Measurements from ENCODE around the gene PAMR1.

PAMR1 gene

DNA sequence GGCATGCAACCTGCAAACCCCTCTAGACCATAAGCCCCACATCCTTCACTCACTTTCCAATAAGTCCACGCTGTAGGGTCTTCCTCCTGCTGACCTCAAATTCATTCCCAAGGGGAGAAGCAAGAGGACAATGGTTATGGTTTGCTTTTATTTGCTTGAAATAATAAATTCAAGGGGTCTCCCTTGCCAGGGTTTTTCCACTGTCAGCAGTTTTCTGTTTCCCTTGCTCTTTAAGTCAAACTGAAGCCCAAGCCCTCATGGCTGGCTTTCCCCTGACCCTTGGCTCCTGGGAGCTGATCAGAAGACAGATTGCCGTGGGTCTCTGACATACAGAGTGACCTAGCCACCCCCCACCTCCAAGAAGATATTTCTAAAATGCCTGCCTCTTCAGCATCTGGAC is 109.9 kb downstream of the PAMR1 start:
- H3K4me3 ChIP-seq (ENCODE audit: low read depth, low read length), result no peak overlapping the region
- no peak for DNase-seq (ENCODE audit: low read depth)

DNA sequence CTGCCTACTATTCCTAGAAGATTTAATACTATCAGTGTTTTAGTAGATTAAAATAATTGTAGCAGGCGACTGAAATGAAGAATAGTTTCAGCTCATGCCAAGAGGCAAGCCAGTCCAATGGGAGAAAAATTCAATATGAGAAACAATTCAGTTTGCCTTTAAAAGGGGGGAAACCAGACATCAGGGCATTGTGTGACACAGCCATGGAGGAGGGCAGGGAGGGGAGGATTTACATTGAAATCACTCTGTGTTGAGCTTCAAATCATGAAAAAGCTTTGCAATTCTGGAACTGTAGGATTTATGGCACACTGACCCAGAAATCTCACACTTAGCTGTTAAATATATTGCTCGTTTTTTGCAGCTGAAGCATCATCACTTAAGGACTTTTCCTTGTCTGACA is 110.6 kb downstream of the PAMR1 start:
- DNase-seq (ENCODE audit: low read depth), result no peak
- no peak overlapping the region for H3K4me3 ChIP-seq (ENCODE audit: low read depth, low read length)

DNA sequence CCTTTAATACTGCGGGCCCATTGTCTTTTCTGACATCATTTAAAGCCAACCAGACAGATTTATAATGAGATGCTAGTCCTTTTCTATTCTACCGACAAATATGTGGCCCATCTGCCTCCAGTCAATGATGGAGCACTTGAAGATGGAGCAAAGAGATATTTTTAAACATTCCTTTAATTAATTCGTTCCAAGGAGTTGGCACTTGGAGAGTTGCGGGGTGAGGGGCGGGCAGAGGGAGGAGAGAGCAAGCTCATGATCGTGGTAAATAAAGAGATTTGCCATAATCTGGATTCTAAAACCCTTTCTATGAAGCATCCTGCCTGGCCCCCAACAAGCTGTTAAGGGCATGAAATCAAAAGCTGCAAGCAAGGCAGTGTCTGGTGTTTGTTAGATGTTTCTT is 111.1 kb downstream of the PAMR1 start:
- H3K4me3 ChIP-seq (ENCODE audit: low read depth, low read length), result no peak overlapping the region
- no peak for DNase-seq (ENCODE audit: low read depth)

DNA sequence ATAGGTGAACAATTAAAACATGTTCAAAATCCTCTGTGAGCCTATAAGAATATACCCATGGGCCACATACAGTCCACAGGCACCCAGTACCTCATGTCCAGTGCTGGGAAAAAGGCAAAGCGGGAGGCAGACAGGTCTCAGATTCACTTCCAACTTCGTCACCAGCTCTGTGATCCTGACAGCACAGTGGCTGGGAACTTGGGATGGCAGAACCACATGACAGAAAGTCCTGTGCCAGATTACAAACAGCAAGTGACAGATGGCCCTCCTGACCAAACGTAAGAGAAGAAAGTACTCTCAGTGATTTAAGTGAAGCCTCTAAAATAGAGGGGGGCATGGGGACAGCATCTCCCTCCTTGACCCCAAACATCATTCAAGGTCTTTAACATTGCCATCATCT is 111.8 kb downstream of the PAMR1 start:
- DNase-seq (ENCODE audit: low read depth), result no peak
- H3K4me3 ChIP-seq (ENCODE audit: low read depth, low read length), result no peak overlapping the region

DNA sequence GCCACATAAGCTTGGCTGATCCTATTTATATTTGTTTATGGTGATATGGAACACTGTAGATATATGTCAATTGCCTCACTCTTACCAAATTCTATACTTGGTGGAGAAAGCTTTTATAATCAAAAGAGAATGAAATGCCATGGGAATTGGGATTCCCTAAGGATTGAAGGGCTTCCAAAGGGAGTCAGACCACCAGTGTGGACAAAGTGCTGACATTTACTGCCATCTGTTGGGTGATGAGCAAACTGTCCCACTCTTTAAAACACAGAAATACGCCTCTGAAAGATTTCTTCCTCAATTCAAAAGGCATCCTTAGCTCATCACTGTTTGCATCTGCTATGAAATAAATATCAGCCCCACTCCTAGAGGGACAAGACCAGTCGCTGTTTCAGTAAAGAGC is 113.1 kb downstream of the PAMR1 start:
- DNase-seq (ENCODE audit: low read depth), result no peak
- H3K4me3 ChIP-seq (ENCODE audit: low read depth, low read length), result no peak overlapping the region

DNA sequence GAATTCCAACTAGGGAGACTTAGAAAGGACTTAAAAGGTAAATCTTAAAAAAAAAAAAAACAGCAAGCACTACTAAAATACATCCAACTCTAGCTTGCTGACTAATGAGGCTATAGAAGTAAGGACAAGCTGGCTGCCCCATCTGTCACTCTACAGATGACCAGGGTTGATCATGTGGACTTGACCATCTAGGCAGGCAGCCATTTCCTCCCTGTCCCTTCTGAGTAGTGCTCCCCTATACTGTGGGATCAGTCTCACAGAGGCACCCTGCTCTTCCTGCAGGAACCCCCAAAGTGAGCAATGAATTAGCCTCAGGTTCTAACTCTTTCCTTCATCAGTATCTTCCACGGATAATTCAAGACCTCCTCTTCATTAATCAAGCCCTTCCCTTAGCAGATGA is 118.4 kb downstream of the PAMR1 start:
- DNase-seq (ENCODE audit: low read depth), result no peak
- H3K4me3 ChIP-seq (ENCODE audit: low read depth, low read length), result no peak overlapping the region

DNA sequence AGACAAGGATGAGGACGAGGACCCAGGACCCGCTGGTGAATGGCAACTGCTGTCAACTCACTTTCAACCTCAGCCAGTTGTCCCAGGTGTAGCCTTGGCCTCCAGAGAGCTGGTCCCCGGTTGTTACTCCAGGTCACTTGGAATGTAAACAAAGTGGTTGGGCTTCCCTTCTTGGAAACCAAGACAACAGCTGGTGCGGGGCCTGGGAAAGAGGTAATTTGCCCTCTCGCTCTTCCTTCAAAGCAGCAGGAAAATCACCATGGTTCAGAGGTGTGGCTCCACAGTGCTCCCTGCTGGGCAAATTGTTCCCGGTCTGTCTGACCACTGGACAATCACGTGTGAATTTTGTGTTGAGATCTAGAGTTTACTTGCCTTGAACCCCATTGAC is 121.0 kb downstream of the PAMR1 start:
- no peak for DNase-seq (ENCODE audit: low read depth)

DNA sequence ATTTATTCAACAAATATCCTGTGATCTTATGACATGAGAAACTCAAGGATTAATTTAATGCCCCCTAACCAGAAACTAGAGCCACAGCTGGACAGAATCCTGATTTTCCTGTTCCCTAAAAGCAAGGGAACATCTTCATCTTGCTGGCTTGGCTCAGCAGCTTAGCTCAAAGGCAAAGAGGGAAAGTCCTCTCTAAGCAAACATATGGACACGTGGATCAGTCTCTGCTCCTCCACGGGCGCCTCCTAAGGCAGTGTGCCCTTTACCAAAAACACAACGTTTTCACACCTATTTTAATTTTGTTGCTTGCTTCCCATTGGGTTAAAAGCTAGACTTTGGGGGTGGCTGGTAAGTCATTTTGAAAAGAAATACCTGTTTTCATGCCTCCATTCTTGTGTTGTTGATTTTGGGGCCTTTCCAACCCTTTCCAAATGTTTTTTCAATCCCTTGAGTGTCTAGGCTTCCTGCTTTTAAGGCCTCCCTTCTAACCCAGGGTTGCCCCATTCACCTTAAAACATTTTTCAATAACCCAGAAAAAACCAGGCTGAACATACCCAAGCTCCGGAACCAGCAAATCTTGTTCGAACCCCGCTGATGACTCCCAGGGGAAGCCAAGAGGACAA is 121.5 kb downstream of the PAMR1 start:
- no peak for DNase-seq (ENCODE audit: low read depth)
- H3K4me3 ChIP-seq (ENCODE audit: low read depth, low read length), result no peak overlapping the region

More for the DNA sequence above, 121.0 kb downstream of the PAMR1 start:
- H3K4me3 ChIP-seq (ENCODE audit: low read depth, low read length), result no peak overlapping the region

DNA sequence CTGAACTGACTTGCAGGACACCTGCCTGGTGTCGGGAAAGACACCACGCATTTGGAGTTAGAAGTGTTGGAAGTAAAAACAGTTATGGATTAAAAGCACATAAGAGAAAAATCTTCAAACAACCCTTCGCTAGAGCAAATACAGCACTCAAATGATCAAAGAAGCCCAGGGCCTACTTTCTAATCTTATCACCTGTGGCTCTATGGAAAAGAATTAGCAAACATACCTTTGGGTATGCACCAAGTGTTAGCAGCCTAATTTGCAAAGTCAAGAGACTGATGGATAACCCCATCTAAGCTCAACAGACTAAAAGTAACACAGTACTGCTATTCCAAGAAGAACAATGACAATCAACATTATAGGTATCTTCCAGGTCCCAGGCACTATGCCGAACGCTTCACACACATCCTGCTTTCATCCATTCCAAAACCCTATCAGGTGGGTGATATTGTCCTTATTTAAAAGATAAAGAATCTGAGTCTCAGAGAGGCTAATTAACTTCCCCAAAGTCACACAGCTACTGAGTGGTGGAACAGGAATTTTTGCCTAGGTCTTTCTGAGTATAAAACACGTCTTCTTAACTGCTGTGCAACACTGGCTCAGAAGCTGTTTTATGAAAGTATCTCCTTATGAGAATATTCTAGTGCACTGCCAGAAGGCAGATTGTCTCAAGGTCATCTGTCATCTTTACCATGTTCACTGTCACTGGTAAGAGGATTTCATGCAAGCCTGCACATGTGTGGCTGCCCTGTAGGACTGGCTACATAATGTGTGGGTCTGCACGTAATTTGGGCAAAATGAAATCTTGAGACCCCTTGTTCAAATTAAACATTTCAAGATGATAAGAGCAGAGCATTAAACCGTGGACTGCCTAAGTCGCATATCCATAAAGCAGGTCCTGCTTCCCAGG is 122.4 kb downstream of the PAMR1 start:
- no peak for DNase-seq (ENCODE audit: low read depth)
- H3K4me3 ChIP-seq (ENCODE audit: low read depth, low read length), result no peak overlapping the region

DNA sequence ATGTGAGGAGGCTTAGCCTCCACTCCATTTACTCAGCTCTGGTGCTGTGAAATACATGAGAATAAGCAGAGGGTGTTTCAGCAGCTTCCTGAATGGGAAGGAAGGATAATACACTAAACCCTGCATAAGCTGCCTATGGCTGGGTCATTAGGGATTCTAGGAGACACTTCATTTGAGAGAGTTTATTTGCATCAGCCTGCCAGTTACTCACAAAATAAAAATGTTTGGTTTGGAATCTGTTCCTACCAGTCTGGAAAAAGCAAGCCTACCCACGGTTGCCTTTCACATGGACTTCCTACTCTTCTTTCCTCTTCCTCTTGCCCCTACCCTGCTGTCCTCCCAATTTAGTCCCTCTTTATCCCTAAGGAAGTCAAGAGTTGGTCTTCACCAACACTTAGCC is 126.5 kb downstream of the PAMR1 start:
- DNase-seq (ENCODE audit: low read depth), result no peak
- no peak overlapping the region for H3K4me3 ChIP-seq (ENCODE audit: low read depth, low read length)

DNA sequence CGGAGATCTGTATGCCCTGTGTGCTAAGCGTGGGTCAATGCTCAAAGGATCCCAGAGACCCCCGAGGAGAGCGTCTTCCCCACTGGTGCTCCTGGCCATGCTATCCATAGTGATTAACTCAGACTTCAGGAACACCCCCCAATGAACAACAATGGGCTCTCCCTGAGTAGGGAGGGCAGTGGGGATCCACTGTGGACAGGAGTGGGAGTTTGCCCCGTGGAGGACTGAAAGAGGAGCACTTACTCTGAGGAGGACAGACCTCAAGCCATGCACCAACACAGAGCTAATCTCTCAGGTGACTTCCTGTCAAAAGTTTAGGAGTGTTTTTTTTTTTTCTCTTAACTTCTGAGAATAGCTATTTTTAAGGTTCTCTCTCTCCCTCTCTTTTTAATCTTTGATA is 130.5 kb downstream of the PAMR1 start:
- no peak for DNase-seq (ENCODE audit: low read depth)

DNA sequence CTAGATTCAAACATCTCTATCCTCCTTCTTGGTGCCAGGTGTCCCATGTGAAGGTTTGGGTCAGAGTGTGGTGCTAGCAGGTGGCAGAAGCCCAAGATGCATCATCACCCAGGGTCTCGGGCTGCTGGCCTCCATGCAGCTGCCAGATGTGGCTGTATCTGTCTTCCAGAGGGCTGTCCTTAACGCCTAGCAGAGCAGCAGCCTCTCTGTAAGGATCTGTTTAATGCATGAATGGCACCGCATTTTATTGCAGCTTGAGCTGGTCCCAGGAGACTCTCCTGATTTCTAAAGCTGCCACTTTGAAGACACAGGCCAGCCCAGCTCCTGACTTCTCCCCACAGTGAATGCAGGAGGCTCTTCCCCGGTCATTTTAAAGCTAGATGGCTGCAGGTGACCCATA is 132.3 kb downstream of the PAMR1 start:
- no peak overlapping the region for H3K4me3 ChIP-seq (ENCODE audit: low read depth, low read length)
- no peak for DNase-seq (ENCODE audit: low read depth)

More for the DNA sequence above, 130.5 kb downstream of the PAMR1 start:
- no peak overlapping the region for H3K4me3 ChIP-seq (ENCODE audit: low read depth, low read length)

DNA sequence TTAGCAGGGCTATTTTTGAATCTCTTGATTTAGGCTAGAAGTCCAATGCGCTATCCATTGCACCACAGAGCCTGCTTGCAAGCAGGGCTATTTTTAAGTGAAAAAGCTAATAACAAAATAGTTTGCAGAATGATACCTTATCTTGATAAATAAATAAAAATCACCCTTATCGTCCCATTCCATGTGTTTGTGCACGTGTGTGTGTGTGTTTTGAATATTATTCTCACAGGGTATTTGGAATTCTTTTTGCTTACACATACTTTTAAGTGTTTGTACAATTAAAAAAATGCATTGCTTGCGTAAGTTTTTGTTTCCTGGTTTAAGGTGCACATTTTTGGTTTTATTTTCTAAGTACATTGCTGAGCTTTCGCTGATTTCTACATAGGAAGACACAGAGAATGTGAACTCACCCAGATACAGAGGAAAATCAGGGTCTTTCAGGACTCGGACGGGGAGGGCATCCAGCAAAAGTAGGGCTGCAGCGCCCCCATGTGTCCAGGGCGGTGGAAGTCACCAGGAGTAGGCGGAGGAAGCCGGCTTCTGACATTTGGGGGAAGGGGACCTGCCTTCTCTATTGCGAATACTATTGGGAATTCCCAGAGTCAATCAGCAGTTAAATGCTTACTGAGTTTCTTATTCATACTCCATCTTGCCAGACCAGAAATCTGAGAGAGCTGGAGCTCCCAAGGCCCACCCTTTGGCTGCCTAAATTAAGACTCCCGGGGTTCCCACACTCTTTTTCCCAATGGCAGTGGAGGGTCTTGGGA is 133.3 kb downstream of the PAMR1 start:
- H3K4me3 ChIP-seq (ENCODE audit: low read depth, low read length), result no peak overlapping the region
- DNase-seq (ENCODE audit: low read depth), result peak; percentile 52

DNA sequence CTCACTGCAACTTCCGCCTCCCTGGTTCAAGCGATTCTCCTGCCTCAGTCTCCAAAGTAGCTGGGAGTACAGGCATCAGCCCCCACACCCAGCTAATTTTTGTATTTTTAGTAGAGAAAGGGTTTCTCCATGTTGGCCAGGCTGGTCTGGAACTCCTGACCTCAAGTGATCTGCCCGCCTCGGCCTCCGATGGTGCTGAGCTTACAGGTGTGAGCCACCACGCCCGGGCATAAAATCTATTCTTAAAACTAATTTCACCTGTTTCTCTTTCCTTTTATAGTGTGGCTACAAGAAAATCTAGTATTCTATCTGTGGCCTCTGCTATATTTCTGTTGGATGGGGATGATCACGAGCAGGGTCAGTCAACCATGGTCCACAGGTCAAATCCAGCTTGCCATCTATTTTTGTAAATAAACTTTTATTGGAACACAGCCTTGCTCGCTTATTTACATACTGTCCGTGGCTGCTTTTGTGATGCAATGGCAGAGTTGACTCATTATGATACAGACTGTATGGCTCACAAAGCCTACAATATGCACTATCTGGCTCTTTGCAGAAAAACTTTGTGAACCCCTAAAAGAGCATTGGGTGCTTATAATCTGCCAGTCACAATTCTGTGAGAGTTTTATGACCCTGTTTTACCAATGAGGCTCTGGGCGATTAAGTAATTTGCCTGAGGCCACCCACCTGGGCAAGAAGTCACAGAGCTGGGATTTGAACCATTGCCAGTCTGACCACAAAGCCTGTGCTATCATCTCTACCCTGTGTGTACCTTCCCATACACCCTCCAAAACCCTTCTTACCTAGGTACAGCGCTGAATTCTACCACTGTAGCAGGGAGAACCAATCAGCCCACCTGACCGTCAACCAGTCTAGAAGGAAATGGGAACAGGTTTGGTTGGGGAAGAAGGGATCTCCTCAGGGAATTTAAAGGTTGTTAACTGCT is 134.4 kb downstream of the PAMR1 start:
- peak; percentile 43 for DNase-seq (ENCODE audit: low read depth)
- no peak overlapping the region for H3K4me3 ChIP-seq (ENCODE audit: low read depth, low read length)

DNA sequence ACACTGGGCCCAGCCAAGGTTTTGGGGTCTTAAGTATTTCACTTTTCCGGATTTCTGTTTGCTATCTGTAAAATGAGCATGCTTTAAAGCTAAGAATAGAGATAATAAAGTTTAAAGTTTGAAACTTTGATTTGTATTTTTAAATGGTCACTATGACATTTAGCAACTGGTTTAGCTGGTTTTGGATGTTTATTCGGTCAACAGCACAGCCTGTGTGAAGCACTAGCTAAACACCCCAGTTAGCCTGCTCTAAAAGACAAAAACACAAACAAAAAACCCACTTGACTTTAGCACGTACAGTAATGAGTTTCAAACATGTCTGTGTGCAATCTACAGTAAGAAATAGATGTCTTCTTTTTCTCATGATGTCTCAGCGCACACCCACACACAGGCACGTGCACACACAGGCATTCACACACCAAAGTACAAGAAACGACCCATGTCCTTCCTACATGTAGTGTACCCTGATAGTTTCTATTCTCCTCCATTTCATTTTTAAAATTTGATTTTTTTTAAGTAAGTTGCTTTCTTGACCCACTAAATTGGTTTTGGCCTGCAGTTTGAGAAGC is 135.4 kb downstream of the PAMR1 start:
- DNase-seq (ENCODE audit: low read depth), result no peak
- no peak overlapping the region for H3K4me3 ChIP-seq (ENCODE audit: low read depth, low read length)

DNA sequence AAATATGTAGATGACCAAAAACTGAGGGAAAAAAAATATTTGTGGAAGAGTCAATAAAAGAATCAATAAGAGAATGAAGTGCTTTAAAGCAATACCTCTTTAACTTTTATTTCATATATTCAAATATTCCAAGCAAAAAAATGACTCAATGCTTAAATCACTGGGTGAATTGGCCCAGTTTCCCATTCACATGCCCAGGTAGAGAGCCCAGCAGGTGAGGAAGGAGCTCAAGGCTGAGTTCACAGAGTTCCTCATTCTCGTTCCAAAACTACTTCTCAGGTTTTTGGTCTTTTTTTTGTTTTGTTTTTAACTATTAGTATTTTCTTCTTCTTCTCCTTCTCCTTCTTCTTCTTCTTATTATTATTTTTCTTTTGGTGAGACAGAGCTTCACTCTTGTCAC is 136.3 kb downstream of the PAMR1 start:
- DNase-seq (ENCODE audit: low read depth), result no peak
- H3K4me3 ChIP-seq (ENCODE audit: low read depth, low read length), result no peak overlapping the region

DNA sequence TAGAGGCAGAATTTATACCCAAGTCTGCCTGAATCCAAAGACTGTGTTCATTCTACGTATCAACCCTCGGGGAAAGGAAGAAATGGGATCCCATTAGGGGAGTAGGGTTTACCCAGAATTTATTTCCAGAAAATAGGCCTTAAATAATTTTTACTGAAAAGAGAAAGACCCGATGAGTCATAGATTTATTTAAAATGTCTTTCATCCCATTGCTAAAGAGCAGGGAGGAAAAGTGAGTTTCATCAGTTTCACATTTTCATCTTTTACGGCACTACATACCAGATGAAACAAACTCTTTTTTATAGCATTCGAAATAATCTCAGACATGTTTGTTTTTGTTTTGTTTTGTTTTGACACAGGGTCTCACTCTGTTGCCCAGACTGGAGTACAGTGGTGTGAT is 137.4 kb downstream of the PAMR1 start:
- DNase-seq (ENCODE audit: low read depth), result no peak
- no peak overlapping the region for H3K4me3 ChIP-seq (ENCODE audit: low read depth, low read length)

DNA sequence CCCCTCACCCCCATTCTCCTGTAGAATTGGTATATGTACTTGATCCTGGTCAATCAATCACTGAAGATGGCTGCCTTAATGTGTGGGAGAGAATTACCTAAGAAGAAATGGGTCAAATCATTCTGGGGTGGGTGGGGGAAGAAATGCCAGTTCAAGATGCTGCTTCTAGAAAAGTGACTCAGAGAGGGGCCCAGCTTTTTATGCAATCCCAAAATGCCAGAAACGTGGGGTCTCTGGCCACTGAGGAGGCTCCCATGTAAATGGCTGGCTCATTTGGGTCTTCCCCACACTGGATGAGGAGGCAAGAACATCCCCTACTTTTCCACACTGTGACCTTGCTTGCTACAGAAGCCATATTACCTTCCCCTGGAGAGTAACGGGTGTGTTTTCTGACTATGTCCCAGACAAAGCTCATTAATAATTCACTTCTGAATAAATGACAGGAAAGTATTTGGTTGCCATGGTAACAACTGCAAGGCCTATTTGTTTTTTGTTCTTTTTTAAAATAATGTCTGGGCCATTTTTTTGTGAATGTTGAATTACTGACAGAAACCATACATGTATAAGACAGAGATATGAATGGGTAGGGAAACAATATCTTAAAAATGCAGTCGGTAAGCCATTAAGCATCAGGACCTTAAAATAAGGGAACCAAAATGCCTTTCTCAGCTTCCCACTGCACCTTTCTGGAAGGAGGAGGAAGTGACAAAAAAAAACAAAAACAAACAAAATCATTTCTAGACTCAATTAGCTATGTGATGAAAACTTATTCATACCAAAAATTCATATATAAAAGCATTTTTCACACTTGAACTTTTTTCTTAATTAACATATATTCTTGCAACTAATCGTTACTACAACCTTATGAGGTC is 138.1 kb downstream of the PAMR1 start:
- DNase-seq (ENCODE audit: low read depth), result no peak

More for the DNA sequence above, 138.1 kb downstream of the PAMR1 start:
- no peak overlapping the region for H3K4me3 ChIP-seq (ENCODE audit: low read depth, low read length)
